Kidney (tissue), 14 donors: ENCODE measurements around the gene ABI1. TPM values are rescaled to one million over a fixed set of nuclear protein-coding genes. Genes with fewer than 3 reads are reported as not detected.

Source experiments
- DNase-seq, 5 donors: peaks; one replicate each; pipeline ENCODE4 v3.0.0-alpha.2; 2013 to 2020
- FAIRE-seq: peaks from 2 replicates; lab custom pipeline; 2012; peaks lifted over from hg19 to GRCh38; lab: Jason Lieb, UNC
- H3K27ac ChIP-seq, 2 donors: one replicate each; pipeline ENCODE4 v1.7.0; 2013; ENCODE audit warnings: low read depth in 2 of 2, low read length in 2 of 2, inconsistent platforms in 1 of 2
- H3K27me3 ChIP-seq: one replicate; pipeline ENCODE4 v1.7.1; 2013; ENCODE audit warnings: low read length, inconsistent platforms; ENCODE audit not compliant: control insufficient read depth, insufficient read depth
- H3K36me3 ChIP-seq, 3 donors: one replicate each; pipeline versions ENCODE4 v1.7.0 to v1.7.1; 2013; ENCODE audit warnings: low read length in 3 of 3, control low read depth in 1 of 3, inconsistent platforms in 1 of 3; ENCODE audit not compliant: insufficient read depth in 3 of 3, control insufficient read depth in 2 of 3
- H3K4me1 ChIP-seq, 3 donors: one replicate each; pipeline versions ENCODE4 v1.7.0 to v1.7.1; 2013; ENCODE audit warnings: low read length in 3 of 3, inconsistent platforms in 1 of 3, low read depth in 1 of 3; ENCODE audit not compliant: control insufficient read depth in 2 of 3, insufficient read depth in 2 of 3
- H3K4me3 ChIP-seq, 3 donors: one replicate each; pipeline versions ENCODE4 v1.7.0 to v1.8.1; 2013; ENCODE audit warnings: low read length in 3 of 3, control low read depth in 1 of 3, inconsistent platforms in 1 of 3
- H3K9ac ChIP-seq, 3 donors: one replicate each; pipeline versions ENCODE4 v1.7.0 to v1.7.1; 2013; ENCODE audit warnings: low read length in 3 of 3, control low read depth in 1 of 3, inconsistent platforms in 1 of 3
- H3K9me3 ChIP-seq, 3 donors: one replicate each; pipeline versions ENCODE4 v1.7.0 to v1.7.1; 2013; ENCODE audit warnings: low read length in 3 of 3, control low read depth in 1 of 3, inconsistent platforms in 1 of 3; ENCODE audit not compliant: control insufficient read depth in 2 of 3, insufficient read depth in 1 of 3
- intact Hi-C: fragments of 100-400 bp; cut with DNase I; formaldehyde crosslinking; loops from one replicate; pipeline ENCODE4 v1.11.1; 2022
- polyA plus RNA-seq: library from polyadenylated mRNA; stranded (reverse); fragments of 350-450 nt; fragmentation: Illumina TruSeq; extraction: RNeasy Lipid Tissue Mini Kit (QIAGEN cat#74804); gene quantifications from one replicate; pipeline ENCODE4 v1.2.3, GENCODE V29; 2014; ENCODE audit warnings: low read depth, low replicate concordance; ENCODE audit not compliant: insufficient read depth
- total RNA-seq: library from RNA; stranded (reverse); fragmentation: NEBNext Ultra II Directional; extraction: Animal tissue kit (Norgen Biotek cat#: 25700); gene quantifications from one replicate; pipeline ENCODE4 v1.2.1, GENCODE V29; 2021
- TF ChIP-seq, protein P1 (sequence below): IDR thresholded peaks from 3 replicates; pipeline ENCODE4 v1.5.1; 2012; ENCODE audit warnings: mild to moderate bottlenecking, moderate library complexity, borderline replicate concordance; ENCODE audit not compliant: insufficient read depth; ENCODE audit errors: extremely low read depth
- donor health status: control.
- donor health status: control.
- donor health status: control.
- donor health status: control.
- donor health status: control.
- donor health status: DM: yes; HTN: yes; CAD: no.
- donor health status: Normal renal cell carcinoma (clear cell type).

The ABI1 gene
- total and polyA plus RNA-seq, 2 donors from 2014 or later: 25.7 to 54.1 TPM

DNA sequence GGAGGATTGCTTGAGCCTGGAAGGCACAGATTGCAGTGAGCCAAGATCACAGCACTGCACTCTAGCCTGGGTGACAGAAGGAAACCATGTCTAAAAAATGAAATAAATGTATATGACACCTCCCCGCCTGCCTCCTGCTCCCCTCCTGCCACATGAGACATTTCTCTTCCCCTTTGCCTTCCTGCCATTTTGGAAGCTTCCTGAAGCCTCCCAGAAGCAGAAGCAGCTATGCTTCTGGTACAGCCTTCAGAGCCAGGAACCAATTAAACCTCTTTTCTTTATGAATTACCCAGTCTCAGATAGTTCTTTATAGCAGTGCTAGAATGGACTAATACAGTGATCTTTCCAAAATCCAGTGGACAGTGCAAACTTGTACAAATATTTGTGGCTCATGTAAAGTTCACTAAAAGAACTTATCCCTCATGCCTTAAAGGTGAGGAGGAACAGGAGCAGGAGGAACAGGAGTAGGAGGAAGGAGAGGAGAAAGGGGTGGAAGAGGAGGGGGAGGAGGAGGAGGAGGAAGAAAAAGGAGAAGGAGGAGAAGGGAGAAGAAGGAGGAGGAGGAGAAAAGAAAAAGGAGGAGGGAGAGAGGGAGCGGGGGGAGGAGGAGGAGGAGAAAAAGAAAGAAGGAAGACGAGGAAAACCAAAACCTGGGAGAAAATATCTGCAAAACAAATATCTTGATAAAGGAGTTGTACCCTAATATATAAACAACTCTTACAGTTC lies 2.8 kb upstream of the ABI1 start:
- intact Hi-C loops: no loop called here
- H3K36me3 ChIP-seq: no peaks in the 10 kb centered on the region
- no peak for FAIRE-seq

DNA sequence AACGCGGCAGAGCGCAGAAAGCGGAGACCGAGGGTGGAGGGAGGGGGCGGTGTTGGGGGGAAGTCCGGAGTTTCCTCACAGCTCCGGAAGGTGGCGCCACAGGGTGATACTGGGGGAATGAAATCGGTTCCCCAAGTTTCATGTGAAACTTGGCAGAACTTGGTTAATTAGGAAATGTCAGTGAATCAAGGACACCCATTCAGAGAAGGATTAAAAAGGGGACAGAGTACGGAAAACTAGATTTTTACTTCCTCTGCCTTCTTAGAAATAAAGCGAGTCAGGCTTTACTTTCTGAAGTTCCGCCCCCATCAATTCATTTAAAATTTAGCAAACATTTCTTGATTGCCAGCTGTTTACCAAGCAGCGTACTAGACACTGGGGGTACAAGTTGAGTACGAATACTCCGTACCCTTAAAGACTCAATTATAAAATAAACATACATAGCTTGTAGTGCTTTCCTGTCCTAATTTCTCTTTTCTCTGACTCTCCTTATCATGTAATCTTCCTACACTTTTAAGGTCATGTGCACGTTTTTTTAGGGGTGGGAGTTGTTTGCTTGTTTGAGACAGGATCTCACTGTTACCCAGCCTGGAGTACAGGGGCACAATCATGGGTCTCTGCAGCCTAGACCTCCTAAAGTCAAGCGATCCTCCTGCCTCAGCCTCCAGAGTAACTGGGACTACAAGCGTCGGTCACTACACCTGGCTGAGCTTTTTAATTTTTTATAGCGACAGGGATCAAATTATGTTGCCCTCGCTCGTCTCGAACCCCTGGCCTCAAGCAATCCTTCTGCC lies 644 bp upstream of the ABI1 start:
- FAIRE-seq (peak; percentile 6), DNase-seq (peak in 1 of 5 donors; percentile 57)
- Histone ChIP-seq H3K27me3 (no peaks in the 10 kb centered on the region), H3K9me3 (no peaks in the 10 kb centered on the region), H3K27ac (no peak overlapping the region), H3K4me3 (peak overlapping the region; percentile 38 to 61 (median 49)), H3K9ac (peak overlapping the region in 1 of 3 donors; percentile 51), H3K4me1 (peaks cover 4 to 16% (median 5%) of the 10 kb centered on the region in 3 donors), H3K36me3 (no peaks in the 10 kb centered on the region)
- TF ChIP-seq, protein P1, sequence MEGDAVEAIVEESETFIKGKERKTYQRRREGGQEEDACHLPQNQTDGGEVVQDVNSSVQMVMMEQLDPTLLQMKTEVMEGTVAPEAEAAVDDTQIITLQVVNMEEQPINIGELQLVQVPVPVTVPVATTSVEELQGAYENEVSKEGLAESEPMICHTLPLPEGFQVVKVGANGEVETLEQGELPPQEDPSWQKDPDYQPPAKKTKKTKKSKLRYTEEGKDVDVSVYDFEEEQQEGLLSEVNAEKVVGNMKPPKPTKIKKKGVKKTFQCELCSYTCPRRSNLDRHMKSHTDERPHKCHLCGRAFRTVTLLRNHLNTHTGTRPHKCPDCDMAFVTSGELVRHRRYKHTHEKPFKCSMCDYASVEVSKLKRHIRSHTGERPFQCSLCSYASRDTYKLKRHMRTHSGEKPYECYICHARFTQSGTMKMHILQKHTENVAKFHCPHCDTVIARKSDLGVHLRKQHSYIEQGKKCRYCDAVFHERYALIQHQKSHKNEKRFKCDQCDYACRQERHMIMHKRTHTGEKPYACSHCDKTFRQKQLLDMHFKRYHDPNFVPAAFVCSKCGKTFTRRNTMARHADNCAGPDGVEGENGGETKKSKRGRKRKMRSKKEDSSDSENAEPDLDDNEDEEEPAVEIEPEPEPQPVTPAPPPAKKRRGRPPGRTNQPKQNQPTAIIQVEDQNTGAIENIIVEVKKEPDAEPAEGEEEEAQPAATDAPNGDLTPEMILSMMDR: peak; percentile 47
- intact Hi-C loops: no loop called here

More for the DNA sequence above, 2.8 kb upstream of the ABI1 start:
- no peak for DNase-seq
- H3K27me3 ChIP-seq: no peaks in the 10 kb centered on the region
- H3K27ac ChIP-seq: no peak overlapping the region
- H3K9me3 ChIP-seq: no peaks in the 10 kb centered on the region
- H3K4me3 ChIP-seq: no peak overlapping the region
- H3K9ac ChIP-seq: no peak overlapping the region
- TF ChIP-seq, protein P1: no peak
- H3K4me1 ChIP-seq: peaks cover 2 to 8% (median 3%) of the 10 kb centered on the region in 3 donors

DNA sequence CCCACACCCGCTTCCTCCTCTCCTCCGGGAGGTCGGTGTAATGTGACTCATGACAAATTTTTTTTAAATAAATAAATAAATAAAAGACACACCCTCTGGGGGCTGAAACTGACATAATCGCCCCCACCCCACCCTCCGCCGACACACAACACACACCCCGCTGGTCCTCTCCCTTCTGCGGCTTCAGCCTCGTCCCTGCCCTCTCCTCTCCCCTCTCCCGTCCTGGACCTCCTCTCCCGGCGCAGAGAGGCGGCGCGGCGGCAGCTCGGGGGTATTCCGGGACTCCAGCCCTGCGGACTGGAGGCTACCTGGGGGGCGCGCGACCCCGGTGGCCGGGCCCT lies 686 bp downstream of the ABI1 start:
- H3K4me3 ChIP-seq: peak overlapping the region; percentile 96 to 97 (median 97)
- no peaks in the 10 kb centered on the region for H3K27me3 ChIP-seq
- H3K9ac ChIP-seq: peak overlapping the region; percentile 70 to 95 (median 75)
- FAIRE-seq (no peak), DNase-seq (peak; percentile 71 to 91 (median 88))
- no peaks in the 10 kb centered on the region for H3K9me3 ChIP-seq
- peaks cover 4 to 19% (median 5%) of the 10 kb centered on the region in 3 donors for H3K4me1 ChIP-seq
- no peaks in the 10 kb centered on the region for H3K36me3 ChIP-seq
- peak overlapping the region; percentile 94 to 98 for H3K27ac ChIP-seq
- TF ChIP-seq, protein P1: no peak
- intact Hi-C loops: no loop called here
